ENCODE measurements around the gene CHCHD4. TPM values are rescaled to one million over a fixed set of nuclear protein-coding genes. Genes with fewer than 3 reads are reported as not detected.

Gene CHCHD4
- total RNA-seq, 1 donor from 2014 or later, result 12.6 TPM

DNA sequence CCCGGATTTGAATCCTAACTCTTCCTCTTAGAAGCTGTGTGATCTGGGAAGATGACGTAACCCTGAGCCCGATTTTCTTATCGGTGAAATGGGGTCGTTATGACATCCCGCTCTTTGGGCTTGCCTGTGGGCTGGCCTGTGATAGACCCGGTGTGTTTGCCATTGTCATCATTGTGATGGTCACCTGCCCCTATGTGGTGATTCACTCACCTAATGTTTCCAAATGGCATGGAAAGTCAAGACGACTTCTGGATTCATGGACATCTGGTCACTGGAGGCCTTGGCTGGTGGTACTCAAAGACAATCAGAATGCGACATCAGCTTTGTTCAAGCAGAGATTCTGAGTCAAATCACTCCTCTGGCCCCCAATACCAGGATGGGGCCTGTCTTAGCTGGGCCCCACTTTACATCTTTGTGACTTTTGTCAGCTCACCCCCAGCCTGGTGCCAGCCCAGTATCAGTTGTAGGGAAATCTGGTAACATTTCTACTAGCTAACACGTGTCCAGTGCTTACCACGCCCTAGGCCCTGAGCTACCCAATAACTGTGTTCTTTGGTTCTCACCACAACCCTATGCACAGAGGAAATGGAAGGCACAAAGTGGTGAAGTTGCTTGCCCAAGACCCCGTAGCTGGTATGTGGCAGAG, 3.0 kb upstream of the CHCHD4 start:
- no peak overlapping the region for H3K4me3 ChIP-seq
- peaks cover 53% of the 10 kb centered on the region for H3K36me3 ChIP-seq
- intact Hi-C loops (cut with DNase I), result no loop called here
- TF ChIP-seq, protein P1, sequence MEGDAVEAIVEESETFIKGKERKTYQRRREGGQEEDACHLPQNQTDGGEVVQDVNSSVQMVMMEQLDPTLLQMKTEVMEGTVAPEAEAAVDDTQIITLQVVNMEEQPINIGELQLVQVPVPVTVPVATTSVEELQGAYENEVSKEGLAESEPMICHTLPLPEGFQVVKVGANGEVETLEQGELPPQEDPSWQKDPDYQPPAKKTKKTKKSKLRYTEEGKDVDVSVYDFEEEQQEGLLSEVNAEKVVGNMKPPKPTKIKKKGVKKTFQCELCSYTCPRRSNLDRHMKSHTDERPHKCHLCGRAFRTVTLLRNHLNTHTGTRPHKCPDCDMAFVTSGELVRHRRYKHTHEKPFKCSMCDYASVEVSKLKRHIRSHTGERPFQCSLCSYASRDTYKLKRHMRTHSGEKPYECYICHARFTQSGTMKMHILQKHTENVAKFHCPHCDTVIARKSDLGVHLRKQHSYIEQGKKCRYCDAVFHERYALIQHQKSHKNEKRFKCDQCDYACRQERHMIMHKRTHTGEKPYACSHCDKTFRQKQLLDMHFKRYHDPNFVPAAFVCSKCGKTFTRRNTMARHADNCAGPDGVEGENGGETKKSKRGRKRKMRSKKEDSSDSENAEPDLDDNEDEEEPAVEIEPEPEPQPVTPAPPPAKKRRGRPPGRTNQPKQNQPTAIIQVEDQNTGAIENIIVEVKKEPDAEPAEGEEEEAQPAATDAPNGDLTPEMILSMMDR (IDR thresholded peaks at IDR 0.05), result no peak
- no peak for ATAC-seq
- peak overlapping the region; percentile 99 for H3K27ac ChIP-seq
- DNase-seq, result no peak
- no peaks in the 10 kb centered on the region for H3K9me3 ChIP-seq
- peaks cover 43% of the 10 kb centered on the region for H3K4me1 ChIP-seq
- no peaks in the 10 kb centered on the region for H3K27me3 ChIP-seq (ENCODE audit: low read depth)

DNA sequence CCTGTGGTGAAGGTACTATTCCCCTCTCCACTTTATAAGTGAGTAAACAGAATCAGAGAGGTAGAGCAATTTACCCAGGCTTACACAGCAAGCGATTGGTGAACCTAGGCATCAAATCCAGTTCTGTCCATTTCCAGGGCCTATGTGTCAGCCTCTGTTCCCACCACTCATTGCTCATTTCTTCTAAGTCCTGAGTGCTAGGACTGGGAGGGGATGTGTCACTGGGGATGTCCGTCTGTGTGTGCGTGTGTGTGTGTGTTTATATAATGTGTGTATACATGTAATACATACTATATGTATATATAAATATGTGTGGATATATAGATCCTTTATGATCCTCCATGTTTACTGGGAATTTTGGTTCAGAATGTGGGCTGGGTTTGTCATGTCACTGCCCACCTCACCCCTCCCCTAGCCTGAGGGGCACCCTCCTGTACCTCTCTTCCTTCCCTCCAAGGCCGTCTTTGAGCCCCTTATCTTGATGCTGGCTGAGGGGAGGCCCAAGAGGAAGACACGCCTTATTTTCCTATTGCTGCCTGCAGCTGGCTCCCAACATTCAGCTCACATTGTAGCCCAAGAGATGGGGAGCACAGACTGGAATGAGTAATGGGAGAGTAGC, 2.3 kb upstream of the CHCHD4 start:
- Histone ChIP-seq H3K4me1 (peaks cover 43% of the 10 kb centered on the region), H3K4me3 (peak overlapping the region; percentile 95), H3K36me3 (peaks cover 46% of the 10 kb centered on the region), H3K27ac (peak overlapping the region; percentile 99), H3K27me3 (ENCODE audit: low read depth) (no peaks in the 10 kb centered on the region), H3K9me3 (no peaks in the 10 kb centered on the region)
- DNase-seq (no peak), ATAC-seq (no peak)
- intact Hi-C loops (cut with DNase I), result no loop called here
- TF ChIP-seq, protein P1 (IDR thresholded peaks at IDR 0.05), result no peak

DNA sequence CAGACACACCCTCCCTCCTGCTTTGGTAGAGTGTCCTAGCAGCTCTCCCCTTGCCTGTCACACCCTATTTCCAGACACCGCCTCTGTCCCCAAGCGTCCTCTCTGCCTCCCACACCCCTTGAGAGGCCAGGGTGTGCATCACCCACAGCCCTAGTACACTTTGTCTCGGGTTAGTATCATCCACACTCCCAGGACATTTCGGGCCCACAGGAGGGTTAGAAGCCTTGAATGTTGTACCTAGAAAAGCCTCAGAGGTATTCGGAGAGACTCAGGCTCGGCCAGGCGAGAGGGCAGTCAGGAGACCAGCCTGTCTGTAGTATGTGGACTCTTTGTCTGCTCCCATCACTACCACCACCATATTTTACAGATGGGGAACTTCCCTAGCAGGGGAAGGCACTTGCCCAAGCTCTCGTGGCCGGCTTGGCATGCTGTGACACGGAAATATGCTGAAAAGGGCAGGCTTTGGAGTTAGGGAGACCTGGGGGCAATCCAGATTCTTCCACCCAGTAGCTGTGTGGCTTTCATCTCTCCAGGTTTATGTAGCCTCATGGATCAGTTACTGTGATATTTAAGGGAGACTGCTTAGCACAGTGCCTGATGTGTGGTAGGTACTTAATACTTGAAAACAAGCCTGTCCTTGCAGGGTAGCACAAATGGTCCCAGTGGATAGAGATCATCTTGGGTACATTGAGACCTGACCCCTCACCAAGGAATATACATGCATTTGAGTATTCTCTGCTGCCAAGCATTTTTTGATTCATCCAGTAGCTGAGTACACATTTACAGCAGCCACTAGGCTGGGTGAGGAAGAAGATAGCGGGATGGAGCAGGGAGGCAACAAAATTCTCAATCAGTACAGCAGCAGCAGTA, 1.6 kb upstream of the CHCHD4 start:
- no peak for DNase-seq
- Histone ChIP-seq H3K27ac (peak overlapping the region; percentile 99), H3K36me3 (peaks cover 43% of the 10 kb centered on the region), H3K9me3 (no peaks in the 10 kb centered on the region), H3K4me3 (peak overlapping the region; percentile 95), H3K27me3 (ENCODE audit: low read depth) (no peaks in the 10 kb centered on the region), H3K4me1 (peaks cover 43% of the 10 kb centered on the region)
- intact Hi-C loops (cut with DNase I), result no loop called here
- TF ChIP-seq, protein P1 (IDR thresholded peaks at IDR 0.05), result no peak
- ATAC-seq, result no peak

DNA sequence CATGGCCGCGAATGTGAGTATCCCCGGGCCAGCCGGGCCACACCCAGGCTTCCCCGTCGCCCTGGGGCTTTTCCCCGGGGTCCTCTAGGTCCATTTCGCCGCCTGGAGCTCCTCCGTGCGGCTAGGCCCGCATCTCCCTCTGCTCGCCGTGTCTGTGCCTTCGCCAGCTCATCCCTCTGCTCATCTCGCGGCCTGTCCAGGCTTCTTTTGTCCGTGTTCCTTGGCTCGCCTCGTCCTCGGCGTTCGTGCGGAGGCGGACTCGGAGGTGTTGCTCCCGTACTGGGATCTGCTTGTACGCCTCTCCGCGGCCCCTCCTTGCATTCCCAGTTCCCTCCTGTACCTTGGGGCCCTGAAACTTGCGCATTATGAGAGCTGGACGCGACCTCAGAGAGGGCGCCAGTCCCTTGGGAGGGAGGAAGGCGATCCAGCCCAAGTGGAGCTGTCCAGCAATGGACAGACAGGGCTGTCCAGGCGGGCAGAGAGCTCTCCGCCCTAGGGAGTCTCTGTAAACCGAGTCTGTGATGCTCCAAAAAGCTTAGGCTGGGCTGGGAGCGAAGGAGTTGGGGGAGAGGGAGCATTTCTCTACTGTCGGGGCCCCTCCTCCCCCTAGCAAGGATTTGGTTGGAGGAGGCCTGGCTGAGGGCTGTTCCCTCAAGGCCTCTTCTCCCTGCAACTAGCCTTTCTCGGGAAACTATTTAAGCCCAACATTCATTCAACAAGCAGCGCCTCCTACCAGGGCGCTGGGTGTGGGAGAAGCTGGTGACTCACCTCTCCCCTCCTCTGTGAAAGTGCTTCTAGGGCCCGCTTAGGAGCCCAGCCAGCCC, 735 bp upstream of the CHCHD4 start:
- H3K9me3 ChIP-seq, result no peaks in the 10 kb centered on the region
- ATAC-seq (peak; percentile 85 to 86), DNase-seq (peak; percentile 87)
- TF ChIP-seq, protein P1 (IDR thresholded peaks at IDR 0.05), result peak; percentile 19
- peak overlapping the region; percentile 99 for H3K27ac ChIP-seq
- peak overlapping the region; percentile 95 for H3K4me3 ChIP-seq
- H3K27me3 ChIP-seq (ENCODE audit: low read depth), result no peaks in the 10 kb centered on the region
- H3K36me3 ChIP-seq, result peaks cover 43% of the 10 kb centered on the region
- H3K4me1 ChIP-seq, result peaks cover 43% of the 10 kb centered on the region
- intact Hi-C loops (cut with DNase I), result no loop called here

DNA sequence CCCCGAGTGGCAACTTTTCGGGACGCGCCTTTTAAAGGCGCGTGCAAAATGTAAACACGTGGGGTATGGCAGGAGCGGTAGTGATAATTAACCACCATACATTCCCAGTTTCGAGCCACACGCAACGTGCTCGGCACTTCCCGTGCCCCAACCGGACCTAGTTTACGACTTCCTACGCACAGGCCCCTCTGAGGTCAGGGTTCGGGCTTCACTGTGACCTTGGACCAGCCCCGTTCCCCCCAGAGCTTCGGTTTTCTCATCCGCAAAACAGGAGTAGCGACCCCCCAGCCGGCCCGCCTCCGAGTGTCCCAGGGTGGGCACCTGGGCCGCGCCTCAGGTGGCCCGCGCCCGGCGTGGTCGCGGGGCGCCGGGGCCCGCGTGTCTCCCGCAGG, 451 bp downstream of the CHCHD4 start:
- Histone ChIP-seq H3K4me1 (peaks cover 43% of the 10 kb centered on the region), H3K27me3 (ENCODE audit: low read depth) (no peaks in the 10 kb centered on the region), H3K4me3 (peak overlapping the region; percentile 95), H3K9me3 (no peaks in the 10 kb centered on the region), H3K27ac (peak overlapping the region; percentile 99), H3K36me3 (peaks cover 35% of the 10 kb centered on the region)
- ATAC-seq, result peak; percentile 47 to 51
- TF ChIP-seq, protein P1 (IDR thresholded peaks at IDR 0.05), result no peak
- DNase-seq, result peak; percentile 80
- intact Hi-C loops (cut with DNase I), result no loop called here

All from lower lobe of right lung (tissue), 2 donors.